GM18502 (cell line): Measurements from ENCODE around the gene GNB1.

Experiments
- ATAC-seq: cut with Tn5 transposase; IDR thresholded peaks from one replicate; pipeline ENCODE4 v1.9.1; 2021; ENCODE audit warnings: mild to moderate bottlenecking; ENCODE audit not compliant: unreplicated experiment, poor library complexity

Gene GNB1

GRCh38 chr1:1910651-1911331, 19.9 kb upstream of the GNB1 start:
- ATAC-seq: no peak

- ATAC-seq: no peak
Measured at GRCh38 chr1:1910033-1910465, 19.2 kb upstream of the GNB1 start.

- no peak for ATAC-seq
Measured at GRCh38 chr1:1908506-1908791, 17.6 kb upstream of the GNB1 start.

DNA sequence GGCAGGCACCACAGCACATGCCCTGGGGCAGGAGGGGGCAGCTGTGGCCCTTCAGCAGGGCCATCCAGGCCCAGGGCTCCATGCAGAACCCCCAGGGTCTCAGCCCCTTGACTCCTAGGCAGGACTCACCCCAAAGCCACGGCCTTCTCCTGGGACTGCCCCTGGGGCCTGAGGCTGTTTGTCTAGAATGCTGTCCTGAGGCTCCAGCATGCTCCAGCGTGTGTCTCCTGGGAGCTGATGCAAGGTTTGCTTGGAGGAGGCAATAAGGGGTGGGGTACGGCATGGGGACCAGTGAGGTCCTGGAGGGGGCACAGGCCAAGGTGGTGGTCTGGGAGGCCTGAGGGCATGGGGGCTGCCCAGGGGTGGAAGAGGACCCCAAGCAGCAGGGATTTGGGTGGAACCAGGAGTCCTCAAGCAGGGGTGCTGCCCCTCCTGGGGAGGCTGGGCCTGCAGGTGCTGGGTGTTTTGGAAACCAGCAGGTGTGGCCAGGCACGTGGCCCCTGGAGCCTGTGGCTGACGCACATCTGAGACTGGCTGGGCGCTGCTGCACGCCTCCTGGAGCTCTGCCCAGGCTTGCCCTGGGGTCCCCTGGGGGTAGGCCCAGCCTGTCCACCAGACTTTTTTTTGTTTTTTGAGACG, 16.3 kb upstream of the GNB1 start:
- no peak for ATAC-seq

- ATAC-seq: peak; percentile 30
Measured at GRCh38 chr1:1906185-1907097, 15.6 kb upstream of the GNB1 start.

GRCh38 chr1:1903224-1903623, 12.3 kb upstream of the GNB1 start:
- ATAC-seq: no peak

GRCh38 chr1:1901641-1902294, 10.9 kb upstream of the GNB1 start:
- ATAC-seq: no peak

GRCh38 chr1:1900883-1901640, 10.2 kb upstream of the GNB1 start:
- ATAC-seq: no peak

DNA sequence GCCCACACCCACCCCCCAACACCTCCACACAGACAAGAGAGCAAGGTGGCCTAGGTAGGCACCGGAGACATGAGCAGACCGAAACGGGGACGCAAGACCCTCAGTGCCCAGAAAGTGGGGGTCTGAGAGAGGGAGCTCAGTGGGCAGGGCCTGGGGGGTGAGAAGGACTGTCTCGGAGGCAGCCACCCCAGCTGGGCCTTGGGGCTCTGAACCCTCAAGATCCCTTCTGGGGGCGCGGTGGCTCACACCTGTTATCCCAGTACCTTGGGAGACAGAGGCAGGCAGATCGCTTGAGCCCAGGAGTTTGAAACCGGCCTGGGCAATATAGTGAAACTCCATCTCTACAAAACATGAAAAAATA, 9.1 kb upstream of the GNB1 start:
- ATAC-seq: no peak

- no peak for ATAC-seq
Measured at GRCh38 chr1:1899266-1899966, 8.5 kb upstream of the GNB1 start.

- no peak for ATAC-seq
Measured at GRCh38 chr1:1898246-1898933, 7.5 kb upstream of the GNB1 start.

GRCh38 chr1:1895456-1896336, 4.8 kb upstream of the GNB1 start:
- no peak for ATAC-seq

DNA sequence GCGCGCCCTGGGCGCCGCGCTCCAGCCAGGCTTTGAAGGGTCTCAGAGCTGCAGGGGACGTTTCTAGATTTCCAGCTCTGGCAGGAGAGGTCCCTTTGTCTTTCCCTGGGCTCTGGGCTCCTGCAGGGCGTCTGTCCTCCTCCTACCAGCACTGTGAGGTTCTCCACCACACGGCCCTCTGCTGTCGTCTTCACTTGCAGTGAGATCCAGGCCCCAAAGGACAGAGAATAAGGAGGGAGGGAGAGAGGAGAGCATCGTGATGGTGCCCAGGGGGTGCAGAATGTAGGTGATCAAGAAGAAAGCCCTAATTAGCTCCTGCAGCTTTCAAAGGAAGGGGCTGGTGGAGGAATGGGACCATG, 4.2 kb upstream of the GNB1 start:
- ATAC-seq: no peak

- no peak for ATAC-seq
Measured at GRCh38 chr1:1894354-1895059, 3.6 kb upstream of the GNB1 start.

- no peak for ATAC-seq
Measured at GRCh38 chr1:1893997-1894353, 3.1 kb upstream of the GNB1 start.

DNA sequence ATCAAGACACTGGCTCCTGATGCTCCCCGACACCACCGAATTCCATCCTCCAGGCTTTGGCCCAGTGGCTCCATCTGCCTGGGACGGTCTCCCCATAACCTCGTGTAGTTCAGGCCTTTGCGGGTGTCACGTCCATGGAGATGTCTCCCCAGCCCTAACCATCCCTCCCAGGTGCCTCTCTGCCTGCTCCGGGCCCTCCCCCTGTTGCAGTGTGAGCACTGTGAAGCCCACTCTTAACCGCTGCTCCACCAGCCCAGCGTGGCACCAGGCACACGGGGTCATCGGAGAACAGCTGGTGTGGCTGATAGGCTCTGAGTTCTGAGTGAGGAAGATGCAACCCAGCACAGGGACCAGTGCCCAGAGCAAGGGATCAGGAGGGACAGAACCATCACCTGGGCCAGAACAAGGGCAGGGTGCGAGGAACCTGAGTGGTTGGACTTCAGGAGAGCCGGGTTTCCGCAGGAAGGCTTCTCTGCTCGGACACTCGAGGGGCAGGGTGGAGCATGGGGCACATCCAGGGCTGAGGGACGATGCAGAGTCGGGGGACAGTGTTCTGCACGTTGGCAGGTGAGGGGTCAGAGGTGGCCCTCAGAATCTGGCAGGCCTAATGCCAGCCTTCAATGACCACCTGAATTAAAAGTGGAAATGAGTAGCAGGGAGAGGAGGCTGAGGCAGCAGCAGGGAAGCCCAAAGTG, 2.6 kb upstream of the GNB1 start:
- no peak for ATAC-seq

DNA sequence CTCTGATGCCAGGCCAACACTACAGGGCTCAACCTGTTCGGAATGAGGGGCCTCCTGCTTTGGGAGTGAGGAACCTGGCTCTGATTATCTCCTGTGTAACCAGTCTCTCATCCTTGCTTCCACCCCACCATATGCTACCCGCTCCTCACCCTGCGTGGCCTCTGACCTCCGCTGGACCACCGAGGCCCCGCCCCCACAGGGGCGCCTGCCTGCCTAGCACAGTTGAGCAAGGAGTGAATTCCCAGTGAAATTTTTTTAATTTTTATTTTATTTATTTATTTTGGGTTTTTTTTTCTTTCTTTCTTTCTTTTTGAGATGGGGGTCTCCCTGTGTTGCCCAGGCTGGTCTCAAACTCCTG, 1.9 kb upstream of the GNB1 start:
- ATAC-seq: no peak
